Natural killer cell (primary cell): Measurements from ENCODE around the gene C4orf54. TPM values are rescaled to one million over a fixed set of nuclear protein-coding genes. Genes with fewer than 3 reads are reported as not detected.

Source experiments
- ATAC-seq, 3 donors: fragments of 150-1000 bp in 2 of 3; fragments of 200-7000 bp in 1 of 3; cut with Tn5 transposase; 1 replicate in 1 of 3; 2 replicates in 2 of 3; pipeline ENCODE4 v1.10.0; 2021; ENCODE audit warnings: mild to moderate bottlenecking in 2 of 3, moderate library complexity in 2 of 3
- DNase-seq, 2 donors: peaks; one replicate each; pipeline versions ENCODE4 v3.0.0 to v3.0.0-alpha.2; 2013 to 2021; ENCODE audit warnings: mixed read lengths in 1 of 2
- H3K27ac ChIP-seq: one replicate; pipeline ENCODE4 v1.5.1; 2013; ENCODE audit warnings: mild to moderate bottlenecking, low read length
- H3K27me3 ChIP-seq: one replicate; pipeline ENCODE4 v1.6.1; 2013; ENCODE audit warnings: low read length; ENCODE audit not compliant: control insufficient read depth, insufficient read depth
- H3K36me3 ChIP-seq: one replicate; pipeline ENCODE4 v1.6.1; 2013; ENCODE audit warnings: low read length; ENCODE audit not compliant: control insufficient read depth, insufficient read depth
- H3K4me1 ChIP-seq: one replicate; pipeline ENCODE4 v1.6.1; 2013; ENCODE audit warnings: low read length; ENCODE audit not compliant: control insufficient read depth, insufficient read depth
- H3K4me3 ChIP-seq: one replicate; pipeline ENCODE4 v1.5.1; 2013; ENCODE audit warnings: low read length
- H3K9me3 ChIP-seq: one replicate; pipeline ENCODE4 v1.6.1; 2013; ENCODE audit warnings: low read length; ENCODE audit not compliant: control insufficient read depth, insufficient read depth
- H3K27ac Mint-ChIP-seq, 2 donors: one replicate each; pipeline ENCODE4 v1.8.0; 2022; ENCODE audit warnings: mild to moderate bottlenecking in 2 of 2, mixed read lengths in 2 of 2, moderate library complexity in 1 of 2
- H3K27me3 Mint-ChIP-seq, 2 donors: one replicate each; pipeline ENCODE4 v1.8.0; 2022; ENCODE audit warnings: low read depth in 2 of 2, mixed read lengths in 2 of 2
- H3K36me3 Mint-ChIP-seq: one replicate; pipeline ENCODE4 v1.8.0; 2022; ENCODE audit warnings: mixed read lengths
- H3K4me1 Mint-ChIP-seq, 2 donors: one replicate each; pipeline ENCODE4 v1.8.0; 2022; ENCODE audit warnings: mixed read lengths in 2 of 2
- H3K4me3 Mint-ChIP-seq: one replicate; pipeline ENCODE4 v1.8.0; 2022; ENCODE audit warnings: mild to moderate bottlenecking, moderate library complexity, mixed read lengths
- H3K9me3 Mint-ChIP-seq, 2 donors: one replicate each; pipeline ENCODE4 v1.8.0; 2022; ENCODE audit warnings: mixed read lengths in 2 of 2
- CTCF ChIP-seq: fragments of 200-600 bp; IDR thresholded peaks from one replicate; pipeline ENCODE4 v1.8.0; 2022; ENCODE audit warnings: antibody characterized with exemption
- WGBS: methylation state at CpG from one replicate; pipeline ENCODE4 v1.1.7; 2013; ENCODE audit warnings: missing lambda C conversion rate; ENCODE audit not compliant: insufficient coverage; 5-methylcytosine and 5-hydroxymethylcytosine counted together
- intact Hi-C: fragments of 100-400 bp; cut with micrococcal nuclease; formaldehyde crosslinking; loops from one replicate; pipeline ENCODE4 v1.14.2; 2022
- total RNA-seq, 4 donors: library from RNA; stranded (reverse); fragments of 120-200 nt in 1 of 4; gene quantifications; one replicate each; pipeline versions ENCODE4 v1.2.3 to v1.2.4, GENCODE V29; 2013 to 2022

Gene C4orf54
- total RNA-seq, 3 donors from 2014 or later (not counting 1 experiment from before 2014, with no cell fraction given) = not detected

DNA sequence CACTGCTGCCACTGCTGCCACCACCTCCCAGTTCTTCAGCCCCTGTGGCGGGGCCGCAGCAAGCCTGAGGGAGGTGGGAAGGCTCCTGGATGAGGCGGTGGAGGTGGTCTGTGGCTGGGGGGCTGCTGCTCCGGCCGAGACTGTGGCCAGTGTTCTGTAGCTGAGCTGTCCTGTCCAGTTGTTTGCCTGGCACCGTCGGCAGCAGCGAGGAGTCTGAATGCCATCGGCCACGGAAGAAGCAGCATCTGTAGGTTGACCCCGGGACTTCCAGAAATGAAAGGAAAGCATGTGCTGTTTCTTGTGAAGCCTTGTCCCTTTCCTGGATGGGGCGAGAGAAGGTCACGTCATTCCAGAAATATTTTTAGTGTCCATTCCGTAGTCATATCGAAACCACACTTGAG is 3.3 kb downstream of the C4orf54 start:
- Histone ChIP-seq H3K36me3 (no peaks in the 10 kb centered on the region), H3K27ac (no peak overlapping the region), H3K4me3 (no peak overlapping the region), H3K27me3 (no peaks in the 10 kb centered on the region), H3K9me3 (no peaks in the 10 kb centered on the region), H3K4me1 (no peaks in the 10 kb centered on the region)
- Mint-ChIP-seq H3K27me3 (no peaks in the 10 kb centered on the region), H3K27ac (no peak overlapping the region), H3K4me1 (no peaks in the 10 kb centered on the region), H3K9me3 (no peaks in the 10 kb centered on the region), H3K4me3 (no peak overlapping the region), H3K36me3 (no peaks in the 10 kb centered on the region)
- no peak for DNase-seq
- no peak for TF ChIP-seq CTCF
- no peak for ATAC-seq
- WGBS = 89% methylated on average over 15 of the region's 15 CpGs
- intact Hi-C loops = no loop called here

GRCh38 chr4:99653916-99654315 is 3.7 kb downstream of the C4orf54 start:
- no peaks in the 10 kb centered on the region for H3K4me1 Mint-ChIP-seq
- DNase-seq (no peak), ATAC-seq (no peak)
- H3K36me3 Mint-ChIP-seq = no peaks in the 10 kb centered on the region
- no peaks in the 10 kb centered on the region for H3K9me3 Mint-ChIP-seq
- Histone ChIP-seq H3K27ac (no peak overlapping the region), H3K36me3 (no peaks in the 10 kb centered on the region), H3K27me3 (no peaks in the 10 kb centered on the region), H3K4me3 (no peak overlapping the region), H3K9me3 (no peaks in the 10 kb centered on the region), H3K4me1 (no peaks in the 10 kb centered on the region)
- intact Hi-C loops = no loop called here
- no peak for TF ChIP-seq CTCF
- WGBS = 87% methylated on average over 9 of the region's 9 CpGs
- no peaks in the 10 kb centered on the region for H3K27me3 Mint-ChIP-seq
- no peak overlapping the region for H3K4me3 Mint-ChIP-seq
- H3K27ac Mint-ChIP-seq = no peak overlapping the region

DNA sequence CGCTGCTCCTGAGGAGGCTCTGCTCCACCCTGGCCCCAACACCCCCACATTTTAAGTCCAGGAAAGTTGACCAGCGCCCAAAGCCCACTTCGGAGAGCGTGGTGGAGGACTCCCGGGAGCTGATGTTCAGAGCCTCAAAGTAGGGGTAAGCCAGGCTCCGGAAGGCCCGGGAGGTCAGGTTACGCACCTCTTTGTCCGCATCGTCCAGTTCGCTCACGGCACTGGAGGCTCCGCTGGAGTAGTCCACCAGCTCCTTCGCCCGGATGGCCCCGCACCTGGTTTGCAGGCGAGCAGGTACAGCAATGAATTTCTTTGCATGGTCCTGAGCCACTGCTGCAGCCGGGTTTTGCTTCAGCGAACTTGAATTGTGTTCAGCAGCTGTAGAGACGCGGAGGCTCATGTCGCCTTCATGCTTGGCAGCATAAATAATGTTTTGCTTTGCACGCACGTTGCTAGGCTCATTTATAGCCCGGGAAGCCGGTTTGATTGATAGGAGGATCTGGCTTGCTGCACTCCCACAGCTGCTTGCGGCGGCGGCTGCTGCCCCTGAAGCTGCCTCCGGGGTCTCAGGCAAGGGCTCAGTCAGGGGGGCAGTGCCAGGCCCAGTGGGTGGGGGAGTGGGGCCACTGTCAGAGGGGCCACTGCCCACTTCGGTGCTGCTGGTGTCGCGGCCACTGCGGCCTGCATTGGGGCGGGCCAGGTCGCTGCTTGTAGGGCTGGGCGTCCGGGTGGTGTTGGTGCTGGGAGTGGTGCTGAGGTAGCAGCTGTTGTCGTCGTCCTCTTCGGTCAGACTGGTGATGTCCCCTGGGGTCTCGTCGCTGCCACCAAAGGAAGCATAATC is 4.8 kb downstream of the C4orf54 start:
- Mint-ChIP-seq H3K4me1 (no peaks in the 10 kb centered on the region), H3K36me3 (no peaks in the 10 kb centered on the region), H3K27ac (no peak overlapping the region), H3K9me3 (no peaks in the 10 kb centered on the region), H3K27me3 (no peaks in the 10 kb centered on the region), H3K4me3 (no peak overlapping the region)
- no peak for DNase-seq
- Histone ChIP-seq H3K27ac (no peak overlapping the region), H3K9me3 (no peaks in the 10 kb centered on the region), H3K27me3 (no peaks in the 10 kb centered on the region), H3K4me3 (no peak overlapping the region), H3K4me1 (no peaks in the 10 kb centered on the region), H3K36me3 (no peaks in the 10 kb centered on the region)
- intact Hi-C loops = no loop called here
- 94% methylated on average over 43 of the region's 43 CpGs for WGBS
- ATAC-seq = no peak
- no peak for TF ChIP-seq CTCF
